T-helper 2 cell treated with Interferon-gamma antibody and Interleukin-4, amounts not matched to agents 100 ng/mL and 5 ng/mL, for 36 hours (primary cell): ENCODE data around the gene ZNF786. TPM values are rescaled to one million over a fixed set of nuclear protein-coding genes. Genes with fewer than 3 reads are reported as not detected.
"Not testable (repeated sequence)": the region's sequence is repeated elsewhere in the genome, so short reads cannot be mapped to it uniquely, and the experiment has no call there.

Experiments used
- intact Hi-C: fragments of 100-400 bp; cut with micrococcal nuclease; formaldehyde crosslinking; loops from one replicate; pipeline ENCODE4 v1.15.1; 2023
- total RNA-seq: library from RNA; stranded (reverse); gene quantifications from 2 replicates; pipeline ENCODE4 v1.2.3, GENCODE V29; 2022

ZNF786 gene
- total RNA-seq, 1 donor from 2014 or later, result 10.5 TPM

- intact Hi-C loops, result no loop called here
Observed at GRCh38 chr7:149085866-149086265, 4.7 kb downstream of the ZNF786 start.

GRCh38 chr7:149084407-149084806 is 6.1 kb downstream of the ZNF786 start:
- intact Hi-C loops, result no loop called here

- intact Hi-C loops, result no loop called here
Observed at GRCh38 chr7:149081914-149082313, 8.6 kb downstream of the ZNF786 start.

- intact Hi-C loops, result no loop called here
Observed at GRCh38 chr7:149077594-149077993, 12.9 kb downstream of the ZNF786 start.

- intact Hi-C loops, result no loop called here
Observed at GRCh38 chr7:149075286-149075685, 15.2 kb downstream of the ZNF786 start.

- intact Hi-C loops, result no loop called here
Observed at GRCh38 chr7:149074116-149074885, 16.2 kb downstream of the ZNF786 start.

- intact Hi-C loops, result no loop called here
Observed at GRCh38 chr7:149072438-149072775, 18.1 kb downstream of the ZNF786 start.

GRCh38 chr7:149071641-149072437 is 18.7 kb downstream of the ZNF786 start:
- intact Hi-C loops, result no loop called here

GRCh38 chr7:149071182-149071635 is 19.3 kb downstream of the ZNF786 start:
- intact Hi-C loops, result no loop called here

- intact Hi-C loops, result no loop called here
Observed at GRCh38 chr7:149070372-149071125, 20.0 kb downstream of the ZNF786 start.

GRCh38 chr7:149067869-149068268 is 22.6 kb downstream of the ZNF786 start:
- intact Hi-C loops, result loop anchor here (5.0 kb wide), 1 partner anchor 79 kb away; the partner anchor contains the start of gene ZNF398

- intact Hi-C loops, result no loop called here
Observed at GRCh38 chr7:149063476-149063875, 27.0 kb downstream of the ZNF786 start.

- intact Hi-C loops, result not testable (repeated sequence)
Observed at GRCh38 chr7:149062217-149062899, 28.2 kb downstream of the ZNF786 start.

GRCh38 chr7:149060156-149060555 is 30.4 kb downstream of the ZNF786 start:
- intact Hi-C loops, result no loop called here

- intact Hi-C loops, result no loop called here
Observed at GRCh38 chr7:149053885-149054284, 36.6 kb downstream of the ZNF786 start.

GRCh38 chr7:149053384-149053783 is 37.1 kb downstream of the ZNF786 start:
- intact Hi-C loops, result no loop called here

- intact Hi-C loops, result no loop called here
Observed at GRCh38 chr7:149050941-149051340, 39.6 kb downstream of the ZNF786 start.

GRCh38 chr7:149048805-149049204 is 41.7 kb downstream of the ZNF786 start:
- intact Hi-C loops, result no loop called here

GRCh38 chr7:149046416-149046815 is 44.1 kb downstream of the ZNF786 start:
- intact Hi-C loops, result no loop called here

- intact Hi-C loops, result no loop called here
Observed at GRCh38 chr7:149043936-149044335, 46.6 kb downstream of the ZNF786 start.

- intact Hi-C loops, result no loop called here
Observed at GRCh38 chr7:149041350-149041749, 49.2 kb downstream of the ZNF786 start.
